ENCODE measurements around the gene ADAMTS2. TPM values are rescaled to one million over a fixed set of nuclear protein-coding genes. Genes with fewer than 3 reads are reported as not detected.

ADAMTS2 gene
- total and polyA plus RNA-seq, 2 of the 4 experiments (the other 2 are of a cell fraction), result 19.0 to 58.8 TPM

- H3K18ac ChIP-seq (ENCODE audit: low read depth, low read length), result no peak overlapping the region
- no peak overlapping the region for H2BK20ac ChIP-seq (ENCODE audit: low read depth, low read length)
- peaks cover 19% of the 10 kb centered on the region for H3K4me1 ChIP-seq (ENCODE audit: control insufficient read depth, insufficient read depth, low read length)
- WGBS, 2 experiments (ENCODE audit: extremely low coverage in 2 of 2, insufficient read length in 1 of 2), result 100% methylated on average over 2 of the region's 9 CpGs; no CpG with 5 or more reads in 1 of the 2 experiments
- no TSS peak for BruUV-seq (replicated peaks)
- H2BK5ac ChIP-seq (ENCODE audit: low read depth, low read length, poor library complexity, severe bottlenecking), result no peak overlapping the region
- H2AK5ac ChIP-seq (ENCODE audit: low read depth, low read length), result no peak overlapping the region
- intact Hi-C loops (cut with micrococcal nuclease) (no loop called here), in situ Hi-C loops (cut with MboI; ENCODE audit: low sequenced_read_pairs) (no loop called here), dilution Hi-C loops (cut with HindIII; ENCODE audit: low sequenced_read_pairs, unreplicated experiment) (no loop called here)
- peak overlapping the region; percentile 2 for H2AFZ ChIP-seq (replicated peaks; ENCODE audit: low read length, poor library complexity)
- DNase-seq, result no peak
- no peak overlapping the region for H4K5ac ChIP-seq (ENCODE audit: low read depth, low read length)
- no peak overlapping the region for H3K56ac ChIP-seq (ENCODE audit: extremely low read depth, insufficient read depth, low read length)
- no peak for TF ChIP-seq CEBPB (IDR thresholded peaks at IDR 0.05; ENCODE audit: low read depth, low read length)
- TF ChIP-seq BHLHE40 (IDR thresholded peaks at IDR 0.05; ENCODE audit: low read depth, low read length), result no peak
- TF ChIP-seq USF2 (IDR thresholded peaks at IDR 0.05; ENCODE audit: low read depth, low read length), result no peak
- no peak for TF ChIP-seq MAFK (IDR thresholded peaks at IDR 0.05; ENCODE audit: low read depth, low read length)
- no peak for TF ChIP-seq RAD21 (IDR thresholded peaks at IDR 0.05; ENCODE audit: low read length)
- no peak for TF ChIP-seq MAZ (IDR thresholded peaks at IDR 0.05; ENCODE audit: borderline replicate concordance, low read depth, low read length)
- TF ChIP-seq SMC3 (IDR thresholded peaks at IDR 0.05; ENCODE audit: low read depth, low read length), result no peak
- TF ChIP-seq ELK1 (IDR thresholded peaks at IDR 0.05; ENCODE audit: borderline replicate concordance, low read depth, low read length), result no peak
- TF ChIP-seq POLR2A (IDR thresholded peaks at IDR 0.05; ENCODE audit: low read depth, low read length), result no peak
- TF ChIP-seq MXI1 (IDR thresholded peaks at IDR 0.05; ENCODE audit: borderline replicate concordance, low read depth, low read length), result no peak
- TF ChIP-seq NFE2L2 (IDR thresholded peaks at IDR 0.05; ENCODE audit: low read depth, low read length), result no peak
- TF ChIP-seq FOS (IDR thresholded peaks at IDR 0.05; ENCODE audit: low read depth, low read length), result no peak
- no peak for TF ChIP-seq RFX5 (IDR thresholded peaks at IDR 0.05; ENCODE audit: low read depth, low read length)
- no peak for TF ChIP-seq CHD1 (IDR thresholded peaks at IDR 0.05; ENCODE audit: low read depth, low read length)
- no peak for TF ChIP-seq RCOR1 (IDR thresholded peaks at IDR 0.05; ENCODE audit: insufficient replicate concordance, low read length)
- no peak for TF ChIP-seq CTCF (conservative IDR thresholded peaks at IDR 0.05; ENCODE audit: low read depth, low read length)
- POLR2A ChIA-PET (ENCODE audit: unreplicated experiment), result no interaction called here
- H2BK15ac ChIP-seq (ENCODE audit: low read depth, low read length), result no peak overlapping the region
- H3K9me1 ChIP-seq (ENCODE audit: insufficient read depth, low read length), result peaks cover 3% of the 10 kb centered on the region; the same call in 1 of the 2 replicates
- CTCF ChIA-PET, result no interaction called here
- no peak overlapping the region for H3K14ac ChIP-seq (replicated peaks; ENCODE audit: low read depth, low read length)
- H4K20me1 ChIP-seq (ENCODE audit: insufficient read depth, low read length), result peaks cover 13% of the 10 kb centered on the region
- H2BK120ac ChIP-seq (ENCODE audit: low read depth, low read length), result no peak overlapping the region
- no peaks in the 10 kb centered on the region for H3K27me3 ChIP-seq (ENCODE audit: control insufficient read depth, insufficient read depth, low read length)
- H3K4ac ChIP-seq (ENCODE audit: low read depth, low read length), result no peak overlapping the region
- H3K4me2 ChIP-seq (ENCODE audit: low read depth, low read length), result no peak overlapping the region
- peaks cover 21 to 47% of the 10 kb centered on the region in 2 experiments; a peak in 3 of 4 replicates for H3K79me1 ChIP-seq (ENCODE audit: low read depth in 1 of 2, low read length in 2 of 2)
- H3K23ac ChIP-seq (ENCODE audit: low read depth, low read length), result no peak overlapping the region
- no peak overlapping the region for H2AK9ac ChIP-seq (replicated peaks; ENCODE audit: low read depth, low read length, poor library complexity)
- no peak overlapping the region for H4K91ac ChIP-seq (ENCODE audit: insufficient read depth, low read depth, low read length)
- H3K9ac ChIP-seq (ENCODE audit: low read depth, low read length), result no peak overlapping the region
- no peaks in the 10 kb centered on the region for H3K9me3 ChIP-seq (ENCODE audit: control insufficient read depth, insufficient read depth, low read length)
- peaks cover 3% of the 10 kb centered on the region; the same call in 1 of the 2 replicates for H3K36me3 ChIP-seq (ENCODE audit: control insufficient read depth, insufficient read depth, low read length)
- no peak overlapping the region for H3K4me3 ChIP-seq (ENCODE audit: insufficient read depth, low read depth, low read length)
- no peak overlapping the region for H3K27ac ChIP-seq (ENCODE audit: insufficient read depth, low read length)
- H4K8ac ChIP-seq (ENCODE audit: low read depth in 2 of 2, low read length in 2 of 2), result no peak overlapping the region
- no peak for ATAC-seq (ENCODE audit: low read depth)
Measured at GRCh38 chr5:179230061-179230461, 115.2 kb downstream of the ADAMTS2 start.
